Choroid plexus epithelial cell (primary cell): ENCODE measurements around the gene CTSW.
"Not testable (repeated sequence)": the region's sequence is repeated elsewhere in the genome, so short reads cannot be mapped to it uniquely, and the experiment has no call there.

Source experiments
- DNase-seq: peaks from one replicate; pipeline ENCODE4 v3.0.0-alpha.2; 2010; ENCODE audit warnings: low read depth
- H3K4me3 ChIP-seq: 2 replicates; pipeline ENCODE4 v1.5.1; 2011; ENCODE audit warnings: low read depth, mild to moderate bottlenecking, control low read depth, low read length, moderate library complexity
- CTCF ChIP-seq: conservative IDR thresholded peaks from 2 replicates; pipeline ENCODE4 v1.5.1; 2011; ENCODE audit warnings: low read depth, mild to moderate bottlenecking, control low read depth, inconsistent platforms, low read length, moderate library complexity

Gene CTSW

GRCh38 chr11:65844231-65844872 lies 35.3 kb upstream of the CTSW start:
- TF ChIP-seq CTCF, result no peak
- no peak for DNase-seq
- no peak overlapping the region for H3K4me3 ChIP-seq

GRCh38 chr11:65847746-65848145 lies 31.9 kb upstream of the CTSW start:
- H3K4me3 ChIP-seq, result no peak overlapping the region
- TF ChIP-seq CTCF, result no peak
- no peak for DNase-seq

- not testable (repeated sequence) for H3K4me3 ChIP-seq, DNase-seq
Measured at GRCh38 chr11:65848693-65849092, 30.9 kb upstream of the CTSW start.

- TF ChIP-seq CTCF, result no peak
- DNase-seq, result no peak
- H3K4me3 ChIP-seq, result no peak overlapping the region
Measured at GRCh38 chr11:65849366-65849765, 30.3 kb upstream of the CTSW start.

GRCh38 chr11:65849771-65850216 lies 29.8 kb upstream of the CTSW start:
- no peak overlapping the region for H3K4me3 ChIP-seq
- no peak for TF ChIP-seq CTCF
- peak; percentile 4 for DNase-seq

GRCh38 chr11:65850217-65851082 lies 29.2 kb upstream of the CTSW start:
- peak; percentile 5 for DNase-seq
- TF ChIP-seq CTCF, result no peak
- no peak overlapping the region for H3K4me3 ChIP-seq

- DNase-seq, result peak; percentile 33
- TF ChIP-seq CTCF, result peak; percentile 63
- H3K4me3 ChIP-seq, result no peak overlapping the region
Measured at GRCh38 chr11:65851083-65851579, 28.5 kb upstream of the CTSW start.
